ENCODE measurements around the gene CYP21A2. TPM values are rescaled to one million over a fixed set of nuclear protein-coding genes. Genes with fewer than 3 reads are reported as not detected.
A peak's percentile ranks its signal among the peaks of the same experiment; 100 is the strongest.

The CYP21A2 gene
- total and polyA plus RNA-seq, 2 experiments from 2014 or later = 1.4 to 1.7 TPM

- 78% methylated on average over 10 of the region's 10 CpGs for WGBS (ENCODE audit: low lambda C conversion rate, missing lambda C conversion rate)
- H3K36me3 ChIP-seq (replicated peaks; ENCODE audit: insufficient read depth, low read depth) = no peaks in the 10 kb centered on the region
- peaks cover 58% of the 10 kb centered on the region for H3K4me1 ChIP-seq (ENCODE audit: insufficient read depth)
These were observed 51.0 kb downstream of the CYP21A2 start for GRCh38 chr6:32089082-32089828.

More at GRCh38 chr6:32089082-32089828, 51.0 kb downstream of the CYP21A2 start:
- no peak for DNase-seq (ENCODE audit: low spot score)
- peak overlapping the region; percentile 72 for H3K4me2 ChIP-seq
- no peaks in the 10 kb centered on the region for H3K9me3 ChIP-seq (ENCODE audit: low read depth)
- peak overlapping the region; percentile 90 for H3K27ac ChIP-seq
- H2AFZ ChIP-seq = no peak overlapping the region
- TF ChIP-seq EZH2 (IDR thresholded peaks at IDR 0.05; ENCODE audit: borderline replicate concordance) (no peak), CTCF (IDR thresholded peaks at IDR 0.05; ENCODE audit: poor library complexity) (no peak), EZH2phosphoT487 (IDR thresholded peaks at IDR 0.05; ENCODE audit: low read depth, severe bottlenecking, unreplicated experiment) (no peak)
- no peaks in the 10 kb centered on the region for H3K27me3 ChIP-seq
- H3K4me3 ChIP-seq = no peak overlapping the region
- no peaks in the 10 kb centered on the region for H4K20me1 ChIP-seq (ENCODE audit: insufficient read depth, poor library complexity, severe bottlenecking)
- H3K9me2 ChIP-seq (replicated peaks; ENCODE audit: insufficient read depth) = no peaks in the 10 kb centered on the region
- no peaks in the 10 kb centered on the region for H3K79me2 ChIP-seq

Small RNA genes within 50 kb of the gene (small RNA-seq; reads per million reads assigned to genes)
- not detected for gene RNA5SP206

Other genes with a start within 250 kb of the CYP21A2 start
- gene VARS1, start 242.7 kb upstream of the CYP21A2 start, total RNA-seq = 23.3 and 36.6 TPM in 2 replicates
- gene VARS1, start 242.7 kb upstream of the CYP21A2 start, polyA plus RNA-seq = 51.0 and 59.6 TPM in 2 replicates
- 42.9 and 51.9 TPM in 2 replicates for gene LSM2, start 231.4 kb upstream of the CYP21A2 start, total RNA-seq
- gene LSM2, start 231.4 kb upstream of the CYP21A2 start, polyA plus RNA-seq = 48.7 and 57.9 TPM in 2 replicates
- gene HSPA1L, start 223.1 kb upstream of the CYP21A2 start, total RNA-seq = 1.4 and 2.2 TPM in 2 replicates
- gene HSPA1L, start 223.1 kb upstream of the CYP21A2 start, polyA plus RNA-seq = 1.0 and 2.7 TPM in 2 replicates
- gene HSPA1A, start 222.9 kb upstream of the CYP21A2 start, total RNA-seq = 83.3 and 84.3 TPM in 2 replicates
- gene HSPA1A, start 222.9 kb upstream of the CYP21A2 start, polyA plus RNA-seq = 50.0 and 82.2 TPM in 2 replicates
- 172 and 177 TPM in 2 replicates for gene HSPA1B, start 210.7 kb upstream of the CYP21A2 start, total RNA-seq
- gene HSPA1B, start 210.7 kb upstream of the CYP21A2 start, polyA plus RNA-seq = 82.1 and 111 TPM in 2 replicates
- 402 and 407 TPM in 2 replicates for gene NEU1, start 175.6 kb upstream of the CYP21A2 start, total RNA-seq
- 331 and 388 TPM in 2 replicates for gene NEU1, start 175.6 kb upstream of the CYP21A2 start, polyA plus RNA-seq
- 76.2 and 92.0 TPM in 2 replicates for gene SLC44A4, start 159.4 kb upstream of the CYP21A2 start, total RNA-seq
- 73.5 and 90.8 TPM in 2 replicates for gene SLC44A4, start 159.4 kb upstream of the CYP21A2 start, polyA plus RNA-seq
- 34.1 and 41.9 TPM in 2 replicates for gene EHMT2, start 140.7 kb upstream of the CYP21A2 start, total RNA-seq
- 40.0 and 44.6 TPM in 2 replicates for gene EHMT2, start 140.7 kb upstream of the CYP21A2 start, polyA plus RNA-seq
- 4.4 and 4.9 TPM in 2 replicates for gene ZBTB12, start 136.3 kb upstream of the CYP21A2 start, total RNA-seq
- gene ZBTB12, start 136.3 kb upstream of the CYP21A2 start, polyA plus RNA-seq = 0.07 TPM in 1 of 2 replicates, not detected in the other
- 46.3 and 48.3 TPM in 2 replicates for gene C2, start 110.7 kb upstream of the CYP21A2 start, total RNA-seq
- gene C2, start 110.7 kb upstream of the CYP21A2 start, polyA plus RNA-seq = 41.1 and 46.4 TPM in 2 replicates
- 190 and 199 TPM in 2 replicates for gene CFB, start 92.3 kb upstream of the CYP21A2 start, total RNA-seq
- gene CFB, start 92.3 kb upstream of the CYP21A2 start, polyA plus RNA-seq = 287 and 349 TPM in 2 replicates
- gene NELFE, start 79.4 kb upstream of the CYP21A2 start, total RNA-seq = 70.1 and 78.2 TPM in 2 replicates
- gene NELFE, start 79.4 kb upstream of the CYP21A2 start, polyA plus RNA-seq = 78.7 and 86.9 TPM in 2 replicates
- 34.2 and 53.2 TPM in 2 replicates for gene SKIC2, start 79.2 kb upstream of the CYP21A2 start, total RNA-seq
- gene SKIC2, start 79.2 kb upstream of the CYP21A2 start, polyA plus RNA-seq = 61.7 and 64.3 TPM in 2 replicates
- gene DXO, start 66.3 kb upstream of the CYP21A2 start, total RNA-seq = 16.1 and 22.2 TPM in 2 replicates
- 39.3 and 43.8 TPM in 2 replicates for gene DXO, start 66.3 kb upstream of the CYP21A2 start, polyA plus RNA-seq
- gene C4A, start 56.4 kb upstream of the CYP21A2 start, total RNA-seq = 49.1 and 66.8 TPM in 2 replicates
- gene C4A, start 56.4 kb upstream of the CYP21A2 start, polyA plus RNA-seq = 69.9 and 74.4 TPM in 2 replicates
- 57.5 and 68.9 TPM in 2 replicates for gene C4B, start 23.6 kb upstream of the CYP21A2 start, total RNA-seq
- 78.0 and 80.0 TPM in 2 replicates for gene C4B, start 23.6 kb upstream of the CYP21A2 start, polyA plus RNA-seq
- 11.6 and 22.0 TPM in 2 replicates for gene TNXB, start 70.9 kb downstream of the CYP21A2 start, total RNA-seq
- 7.3 and 9.2 TPM in 2 replicates for gene TNXB, start 70.9 kb downstream of the CYP21A2 start, polyA plus RNA-seq
- gene ATF6B, start 89.8 kb downstream of the CYP21A2 start, total RNA-seq = 37.9 and 41.9 TPM in 2 replicates
- 43.7 and 52.6 TPM in 2 replicates for gene ATF6B, start 89.8 kb downstream of the CYP21A2 start, polyA plus RNA-seq
- gene FKBPL, start 91.9 kb downstream of the CYP21A2 start, total RNA-seq = 5.7 and 6.0 TPM in 2 replicates
- gene FKBPL, start 91.9 kb downstream of the CYP21A2 start, polyA plus RNA-seq = 6.2 and 6.3 TPM in 2 replicates
- 0.10 TPM in 1 of 2 replicates, not detected in the other for gene PRRT1, start 113.5 kb downstream of the CYP21A2 start, total RNA-seq
- gene PRRT1, start 113.5 kb downstream of the CYP21A2 start, polyA plus RNA-seq = 0.91 and 4.0 TPM in 2 replicates
- 20.2 and 27.2 TPM in 2 replicates for gene PPT2, start 115.7 kb downstream of the CYP21A2 start, total RNA-seq
- 29.7 and 34.3 TPM in 2 replicates for gene PPT2, start 115.7 kb downstream of the CYP21A2 start, polyA plus RNA-seq
- gene EGFL8, start 126.2 kb downstream of the CYP21A2 start, total RNA-seq = 1.8 and 4.5 TPM in 2 replicates
- gene EGFL8, start 126.2 kb downstream of the CYP21A2 start, polyA plus RNA-seq = 12.2 and 19.5 TPM in 2 replicates
- gene AGPAT1, start 137.7 kb downstream of the CYP21A2 start, total RNA-seq = 59.9 and 62.8 TPM in 2 replicates
- gene AGPAT1, start 137.7 kb downstream of the CYP21A2 start, polyA plus RNA-seq = 67.6 and 71.4 TPM in 2 replicates
- 133 and 135 TPM in 2 replicates for gene RNF5, start 140.0 kb downstream of the CYP21A2 start, total RNA-seq
- gene RNF5, start 140.0 kb downstream of the CYP21A2 start, polyA plus RNA-seq = 169 and 170 TPM in 2 replicates
- gene AGER, start 145.8 kb downstream of the CYP21A2 start, total RNA-seq = 4.5 and 5.9 TPM in 2 replicates
- gene AGER, start 145.8 kb downstream of the CYP21A2 start, polyA plus RNA-seq = 3.4 and 21.2 TPM in 2 replicates
- gene PBX2, start 151.8 kb downstream of the CYP21A2 start, total RNA-seq = 63.8 and 77.5 TPM in 2 replicates
- gene PBX2, start 151.8 kb downstream of the CYP21A2 start, polyA plus RNA-seq = 20.5 and 21.6 TPM in 2 replicates
- gene GPSM3, start 154.2 kb downstream of the CYP21A2 start, total RNA-seq = 1.8 and 4.3 TPM in 2 replicates
- gene GPSM3, start 154.2 kb downstream of the CYP21A2 start, polyA plus RNA-seq = 3.4 and 5.7 TPM in 2 replicates
- 3.6 and 5.0 TPM in 2 replicates for gene NOTCH4, start 185.7 kb downstream of the CYP21A2 start, total RNA-seq
- gene NOTCH4, start 185.7 kb downstream of the CYP21A2 start, polyA plus RNA-seq = 2.7 and 4.9 TPM in 2 replicates

All from hepatocyte (in vitro differentiated cells).